Measurements from ENCODE around the gene AP5S1. TPM values are rescaled to one million over a fixed set of nuclear protein-coding genes. Genes with fewer than 3 reads are reported as not detected.
"Not testable (repeated sequence)": the region's sequence is repeated elsewhere in the genome, so short reads cannot be mapped to it uniquely, and the experiment has no call there.

AP5S1 gene
- total RNA-seq, 1 experiment from 2014 or later: 40.2 TPM

DNA sequence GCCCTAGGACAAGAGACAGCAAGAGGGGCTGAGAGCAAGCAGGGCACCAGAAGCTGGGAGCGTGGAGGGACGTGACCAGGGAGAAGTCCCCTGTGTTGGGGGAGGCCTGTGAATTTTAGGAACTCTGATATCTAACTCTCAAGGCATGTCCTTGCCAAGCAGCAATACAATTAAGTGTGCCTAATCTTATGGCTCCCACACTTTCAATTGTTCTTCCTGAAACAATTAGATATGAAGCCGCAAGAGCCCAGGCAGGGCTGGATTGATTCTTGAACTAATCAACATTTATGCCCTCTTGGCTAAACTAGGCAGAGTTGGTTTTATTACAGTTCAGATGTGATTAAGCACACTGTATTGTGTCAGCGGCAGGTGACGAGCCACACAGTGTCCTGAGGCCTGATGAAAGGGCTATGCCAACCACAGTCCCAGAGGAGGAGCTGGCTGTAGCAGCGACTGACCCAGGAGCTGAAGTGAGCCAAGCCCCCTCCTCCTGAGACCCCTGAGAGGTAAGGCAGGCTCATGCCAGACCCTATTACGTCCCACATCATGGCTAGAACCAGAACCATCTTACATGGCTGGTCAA, 22.1 kb downstream of the AP5S1 start:
- DNase-seq (ENCODE audit: low spot score): no peak

DNA sequence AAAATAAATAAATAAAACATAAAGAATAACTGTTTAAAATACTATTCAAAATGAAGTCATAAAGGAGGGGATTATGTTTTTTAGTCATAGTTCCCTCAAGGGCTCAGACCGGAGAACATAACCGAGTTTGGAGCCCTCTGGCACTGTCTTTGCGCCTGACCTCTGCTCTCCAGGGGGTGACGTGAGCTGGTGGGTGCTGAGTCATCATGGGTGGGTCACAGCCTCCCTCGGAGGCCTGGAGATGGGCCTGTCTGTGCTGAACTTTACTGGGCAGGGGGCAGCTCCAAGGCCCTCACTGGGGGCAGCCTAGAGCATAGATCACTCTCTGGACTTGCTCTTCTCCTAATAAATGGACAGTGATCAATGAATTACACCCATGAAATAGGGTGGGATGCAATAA, 23.1 kb downstream of the AP5S1 start:
- DNase-seq (ENCODE audit: low spot score): no peak

DNA sequence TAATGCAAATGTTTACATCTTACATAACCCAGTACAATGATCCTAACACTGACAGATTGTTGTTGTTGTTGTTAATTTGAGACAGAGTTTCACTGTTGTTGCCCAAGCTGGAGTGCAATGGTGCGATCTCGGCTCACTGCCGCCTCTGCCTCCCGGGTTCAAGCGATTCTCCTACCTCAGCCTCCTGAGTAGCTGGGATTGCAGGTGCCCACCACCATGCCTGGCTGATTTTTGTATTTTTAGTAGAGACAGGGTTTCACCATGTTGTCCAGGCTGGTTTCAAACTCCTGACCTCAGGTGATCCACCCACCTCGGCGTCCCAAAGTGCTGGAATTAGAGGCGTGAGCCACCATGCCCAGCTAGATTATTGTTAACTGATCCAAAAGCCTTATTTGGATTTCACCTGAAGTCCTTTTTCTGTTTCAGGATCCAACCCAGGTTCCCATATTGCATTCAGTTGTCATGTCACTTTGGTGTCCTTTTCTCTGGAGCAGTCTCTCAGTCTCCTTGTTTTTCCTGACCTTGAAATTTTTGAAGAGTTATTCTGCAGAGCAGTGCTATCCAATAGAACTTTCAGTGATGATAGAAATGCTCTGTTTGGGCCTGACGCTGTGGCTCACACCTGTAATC, 23.8 kb downstream of the AP5S1 start:
- DNase-seq (ENCODE audit: low spot score): not testable (repeated sequence)

DNA sequence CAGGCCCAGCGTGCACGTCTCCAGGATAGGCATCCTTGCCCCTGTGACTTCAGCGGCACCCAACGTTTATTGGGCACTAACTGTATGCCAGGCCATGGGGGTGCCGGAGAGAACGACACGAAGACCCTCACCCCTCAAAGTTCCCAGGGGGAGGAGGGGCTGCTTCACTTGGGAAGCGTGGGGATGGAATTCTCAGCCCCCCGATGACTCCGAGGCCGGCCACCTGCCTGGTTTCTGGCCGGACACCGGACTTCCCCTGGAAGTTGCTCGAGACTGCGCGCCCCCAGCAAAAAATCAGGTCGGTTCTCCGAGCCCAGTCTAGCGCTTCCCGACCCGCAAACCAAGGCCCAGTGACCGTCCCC, 26.0 kb downstream of the AP5S1 start:
- DNase-seq (ENCODE audit: low spot score): no peak

DNA sequence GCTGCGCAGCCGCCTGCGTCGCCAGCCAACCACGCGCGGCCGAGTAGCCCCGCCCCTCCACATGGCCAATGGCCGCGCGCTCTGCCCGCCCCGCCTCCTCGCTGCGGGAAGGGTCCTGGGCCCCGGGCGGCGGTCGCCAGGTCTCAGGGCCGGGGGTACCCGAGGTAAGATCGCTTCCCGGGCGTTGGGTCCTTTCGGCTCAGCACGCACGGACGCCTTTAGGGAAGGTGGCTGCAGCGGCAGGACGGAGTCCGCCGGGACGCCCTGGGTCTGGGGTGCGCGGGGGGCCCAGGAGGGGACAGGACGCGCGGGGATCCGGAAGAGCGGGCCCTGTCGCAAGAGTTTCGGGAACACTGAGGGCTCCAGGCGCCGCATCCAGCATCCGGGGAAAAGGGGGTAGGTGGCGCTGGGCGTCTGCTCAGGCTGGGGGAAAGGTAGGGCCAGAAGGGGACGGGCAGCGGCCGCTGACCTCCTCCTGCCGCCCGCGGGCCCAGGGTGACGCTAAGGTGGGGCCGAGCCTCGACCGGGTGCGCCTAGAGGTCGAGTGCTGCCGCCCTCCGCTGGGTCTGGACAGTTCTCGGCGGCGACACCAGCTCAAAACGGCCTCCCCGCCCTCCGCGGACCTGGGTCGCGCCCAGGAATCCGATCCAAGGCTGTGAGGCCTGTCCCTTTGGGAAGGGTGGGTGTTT, 26.5 kb downstream of the AP5S1 start, which contains the start of gene MAVS:
Gene MAVS, plus strand, starts transcription at position 95 of the 689 bp plus-strand sequence. CDS start 7,791 bp downstream, outside the sequence.
- peak; percentile 85 for DNase-seq (ENCODE audit: low spot score)

DNA sequence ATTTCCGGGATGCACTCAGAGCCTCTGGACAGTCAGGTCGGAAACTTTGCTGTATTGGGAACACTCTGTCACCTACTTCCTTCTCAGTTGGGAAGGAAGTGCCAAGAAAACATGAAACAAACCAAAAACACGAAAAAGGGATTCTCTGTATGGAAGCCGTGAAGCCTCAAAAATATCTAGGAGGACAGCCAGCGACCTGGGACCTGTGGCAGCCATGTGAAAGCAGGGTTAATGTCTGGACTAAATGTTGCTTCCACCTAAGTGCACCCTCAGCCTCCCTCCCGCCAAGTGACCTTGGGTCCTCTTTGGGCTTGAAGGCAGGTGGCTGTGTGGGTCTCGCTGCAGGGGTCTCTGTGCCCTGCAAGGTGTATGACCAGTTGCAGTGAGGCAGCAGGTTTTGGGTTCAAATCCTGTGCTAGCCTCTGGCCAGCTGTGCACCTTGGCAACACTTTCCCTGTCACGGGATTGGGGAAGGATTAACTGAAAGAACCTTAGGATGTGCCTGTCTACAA, 27.1 kb downstream of the AP5S1 start:
- DNase-seq (ENCODE audit: low spot score): peak; percentile 46

DNA sequence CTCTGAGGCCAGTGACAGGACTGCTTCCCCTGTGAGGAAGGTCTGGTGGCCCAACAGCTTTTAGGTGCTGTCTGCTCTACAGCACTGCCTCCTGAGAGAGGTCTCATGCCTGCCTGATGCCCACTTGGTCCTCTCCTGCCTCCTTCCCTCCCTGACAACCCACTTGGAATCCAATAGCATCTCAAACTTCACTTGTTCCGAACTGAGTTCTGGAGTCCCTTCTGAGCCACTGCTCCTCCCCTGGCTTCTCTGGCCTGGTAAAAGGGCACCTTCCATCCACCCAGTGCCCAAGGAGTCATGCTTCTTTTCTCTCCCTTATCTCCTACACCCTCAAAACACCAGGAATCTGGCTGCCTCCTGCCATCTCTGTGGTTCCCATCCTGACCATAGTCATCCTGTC, 28.2 kb downstream of the AP5S1 start:
- no peak for DNase-seq (ENCODE audit: low spot score)

DNA sequence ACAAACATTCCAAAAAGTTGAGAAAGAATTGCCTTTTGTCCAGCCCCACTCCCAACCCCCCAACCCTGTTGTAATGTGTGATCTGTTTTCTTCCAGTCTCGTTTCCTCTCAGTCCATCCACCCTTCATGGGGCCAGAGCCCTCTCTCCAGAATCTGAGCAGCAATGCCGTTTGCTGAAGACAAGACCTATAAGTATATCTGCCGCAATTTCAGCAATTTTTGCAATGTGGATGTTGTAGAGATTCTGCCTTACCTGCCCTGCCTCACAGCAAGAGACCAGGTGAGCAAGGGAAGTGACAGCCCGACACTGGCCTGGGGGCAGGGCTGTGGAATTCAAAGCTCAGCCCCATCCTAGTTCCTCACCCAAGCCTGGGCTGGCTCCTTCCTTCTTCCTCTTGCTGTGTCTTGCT, 34.1 kb downstream of the AP5S1 start:
- peak; percentile 22 for DNase-seq (ENCODE audit: low spot score)

DNA sequence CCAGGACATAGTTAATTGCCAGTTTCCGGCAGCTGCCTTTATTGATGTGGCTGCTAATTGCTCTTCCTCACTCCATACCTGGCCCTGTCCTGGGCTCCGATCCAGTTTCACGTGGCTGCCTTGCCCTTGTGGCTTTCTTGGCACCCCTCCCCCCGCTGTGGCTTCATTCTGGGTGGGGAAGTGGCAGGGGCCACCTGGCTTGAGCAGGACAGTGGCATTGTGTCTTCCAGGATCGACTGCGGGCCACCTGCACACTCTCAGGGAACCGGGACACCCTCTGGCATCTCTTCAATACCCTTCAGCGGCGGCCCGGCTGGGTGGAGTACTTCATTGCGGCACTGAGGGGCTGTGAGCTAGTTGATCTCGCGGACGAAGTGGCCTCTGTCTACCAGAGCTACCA, 37.1 kb downstream of the AP5S1 start:
- DNase-seq (ENCODE audit: low spot score): no peak

DNA sequence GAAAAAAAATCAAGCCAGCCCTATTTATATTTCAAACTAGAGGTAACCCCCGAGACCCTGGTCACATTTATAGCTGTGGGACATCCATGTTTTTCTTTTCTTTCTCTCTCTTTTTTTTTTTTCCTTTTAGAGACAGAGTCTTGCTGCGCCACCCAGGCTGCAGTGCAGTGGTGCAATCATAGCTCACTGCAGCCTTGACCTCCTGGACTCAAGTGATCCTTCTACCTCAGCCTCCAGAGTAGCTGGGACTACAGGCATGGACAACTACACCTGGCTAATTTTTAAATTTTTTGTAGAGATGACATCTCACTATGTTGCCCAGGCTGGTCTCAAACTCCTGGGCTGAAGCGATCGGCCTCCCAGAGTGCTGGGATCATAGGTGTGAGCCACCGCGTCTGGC, 38.3 kb downstream of the AP5S1 start:
- no peak for DNase-seq (ENCODE audit: low spot score)

DNA sequence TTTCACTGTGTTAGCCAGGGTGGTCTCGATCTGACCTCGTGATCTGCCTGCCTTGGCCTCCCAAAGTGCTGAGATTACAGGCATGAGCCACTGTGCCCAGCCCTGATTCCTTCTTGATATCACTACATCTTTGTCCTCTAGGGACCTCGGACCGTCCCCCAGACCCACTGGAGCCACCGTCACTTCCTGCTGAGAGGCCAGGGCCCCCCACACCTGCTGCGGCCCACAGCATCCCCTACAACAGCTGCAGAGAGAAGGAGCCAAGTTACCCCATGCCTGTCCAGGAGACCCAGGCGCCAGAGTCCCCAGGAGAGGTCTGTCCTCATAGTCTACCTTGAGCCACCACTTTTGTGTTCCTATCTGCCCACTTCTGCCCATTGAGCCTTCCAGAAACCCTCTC, 40.8 kb downstream of the AP5S1 start:
- no peak for DNase-seq (ENCODE audit: low spot score)

DNA sequence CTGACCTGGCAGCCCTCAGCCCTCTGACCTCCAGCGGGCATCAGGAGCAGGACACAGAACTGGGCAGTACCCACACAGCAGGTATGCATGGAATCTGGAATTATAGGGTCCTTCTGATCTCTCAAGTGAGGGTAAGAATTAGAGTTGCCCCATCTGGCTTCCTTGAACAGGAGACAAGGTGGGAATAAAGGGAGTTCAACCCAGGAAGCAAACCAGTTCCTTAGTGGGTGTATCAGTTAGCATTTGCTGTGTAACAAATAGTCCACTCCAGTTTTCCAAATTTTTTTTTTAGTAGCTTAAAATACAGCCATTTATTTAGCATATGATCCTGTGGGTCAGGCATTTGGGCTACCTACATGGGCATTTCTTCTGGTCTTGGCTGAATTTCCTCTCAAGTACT, 42.0 kb downstream of the AP5S1 start:
- DNase-seq (ENCODE audit: low spot score): no peak

DNA sequence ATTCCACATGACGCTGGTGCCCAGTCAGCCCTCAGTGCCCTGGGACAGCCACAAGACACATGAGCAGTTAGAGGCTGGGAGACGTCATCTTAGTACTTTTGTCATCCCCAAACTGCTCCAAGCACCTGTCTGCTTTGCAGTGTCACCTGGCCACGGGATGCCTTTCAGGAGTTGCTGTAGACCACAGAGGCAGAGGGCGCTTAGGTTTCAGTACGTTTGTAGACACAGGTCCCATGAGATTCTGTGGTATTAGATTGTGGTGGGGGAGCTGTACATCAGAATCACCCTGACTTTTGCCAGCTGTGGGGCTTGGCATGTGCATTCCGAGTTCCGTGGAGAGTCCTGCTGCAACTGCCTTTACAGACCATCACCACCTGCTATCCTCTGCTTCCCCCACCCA, 43.0 kb downstream of the AP5S1 start:
- no peak for DNase-seq (ENCODE audit: low spot score)

DNA sequence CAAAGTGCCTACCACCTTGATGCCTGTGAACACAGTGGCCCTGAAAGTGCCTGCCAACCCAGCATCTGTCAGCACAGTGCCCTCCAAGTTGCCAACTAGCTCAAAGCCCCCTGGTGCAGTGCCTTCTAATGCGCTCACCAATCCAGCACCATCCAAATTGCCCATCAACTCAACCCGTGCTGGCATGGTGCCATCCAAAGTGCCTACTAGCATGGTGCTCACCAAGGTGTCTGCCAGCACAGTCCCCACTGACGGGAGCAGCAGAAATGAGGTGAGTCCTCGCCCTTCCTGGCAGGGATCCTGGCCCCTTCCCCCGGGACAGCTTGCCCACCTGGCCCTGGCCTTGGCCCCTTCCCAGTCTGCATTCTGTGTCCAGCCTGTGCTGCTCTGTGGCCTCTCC, 44.2 kb downstream of the AP5S1 start:
- DNase-seq (ENCODE audit: low spot score): no peak

DNA sequence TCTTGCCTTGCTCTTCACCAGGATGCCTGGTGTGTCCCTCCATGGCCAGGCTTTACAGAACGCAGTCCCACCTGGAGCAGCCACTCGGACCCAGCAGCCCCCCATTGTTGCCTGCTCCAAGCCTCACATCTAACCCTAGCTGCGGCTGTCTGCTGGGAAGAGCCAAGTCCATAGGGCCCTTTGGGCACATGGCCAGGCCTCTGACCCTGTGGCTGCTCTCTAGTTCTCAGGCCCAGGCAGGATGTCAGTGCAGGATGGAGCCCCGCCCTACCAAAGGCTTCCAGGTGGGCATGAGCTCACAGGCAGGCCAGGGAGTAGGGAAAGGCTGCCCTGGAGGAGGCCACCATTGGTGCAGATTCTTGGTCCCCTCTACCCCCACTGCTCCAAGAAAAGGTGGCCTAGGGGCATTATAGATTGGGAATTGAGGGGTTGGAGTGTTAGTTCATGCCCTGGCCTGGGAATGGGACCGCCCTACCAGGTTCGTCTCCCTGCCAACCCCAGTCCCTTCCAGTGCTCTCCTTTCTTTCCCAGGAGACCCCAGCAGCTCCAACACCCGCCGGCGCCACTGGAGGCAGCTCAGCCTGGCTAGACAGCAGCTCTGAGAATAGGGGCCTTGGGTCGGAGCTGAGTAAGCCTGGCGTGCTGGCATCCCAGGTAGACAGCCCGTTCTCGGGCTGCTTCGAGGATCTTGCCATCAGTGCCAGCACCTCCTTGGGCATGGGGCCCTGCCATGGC, 45.0 kb downstream of the AP5S1 start:
- DNase-seq (ENCODE audit: low spot score): no peak

DNA sequence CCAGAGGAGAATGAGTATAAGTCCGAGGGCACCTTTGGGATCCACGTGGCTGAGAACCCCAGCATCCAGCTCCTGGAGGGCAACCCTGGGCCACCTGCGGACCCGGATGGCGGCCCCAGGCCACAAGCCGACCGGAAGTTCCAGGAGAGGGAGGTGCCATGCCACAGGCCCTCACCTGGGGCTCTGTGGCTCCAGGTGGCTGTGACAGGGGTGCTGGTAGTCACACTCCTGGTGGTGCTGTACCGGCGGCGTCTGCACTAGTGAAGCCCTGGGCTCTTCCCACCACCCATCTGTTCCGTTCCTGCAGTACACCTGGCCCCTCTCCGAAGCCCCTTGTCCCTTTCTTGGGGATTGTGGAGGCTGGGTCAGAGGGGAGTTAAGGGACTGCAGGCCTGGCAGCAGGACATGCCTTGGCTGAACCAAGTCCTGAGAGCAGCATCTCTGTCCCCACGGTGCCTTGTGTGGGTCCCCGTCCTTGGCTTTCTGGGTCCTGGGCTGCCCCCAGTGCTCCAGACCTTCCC, 45.6 kb downstream of the AP5S1 start:
- DNase-seq (ENCODE audit: low spot score): no peak

DNA sequence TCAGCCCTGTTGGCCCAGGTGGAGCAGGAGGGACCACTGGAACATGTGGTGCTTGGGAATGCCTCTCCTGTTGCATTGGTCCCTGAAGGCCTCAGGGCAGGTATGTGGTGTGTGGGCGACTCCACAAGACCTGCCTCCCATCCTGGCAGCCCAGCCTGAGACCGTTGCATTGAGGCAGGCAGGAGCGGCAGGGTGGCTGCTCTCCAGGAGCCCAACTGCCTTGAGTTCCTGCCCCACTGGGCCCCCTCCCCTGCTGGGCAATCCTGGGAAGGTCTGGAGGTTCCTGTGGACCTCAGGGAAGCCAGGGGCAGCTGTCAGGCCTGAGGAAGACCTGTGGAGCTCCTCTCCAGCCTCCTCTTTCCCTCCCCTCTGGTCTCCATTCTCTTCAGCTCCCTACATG, 46.1 kb downstream of the AP5S1 start:
- DNase-seq (ENCODE audit: low spot score): no peak

DNA sequence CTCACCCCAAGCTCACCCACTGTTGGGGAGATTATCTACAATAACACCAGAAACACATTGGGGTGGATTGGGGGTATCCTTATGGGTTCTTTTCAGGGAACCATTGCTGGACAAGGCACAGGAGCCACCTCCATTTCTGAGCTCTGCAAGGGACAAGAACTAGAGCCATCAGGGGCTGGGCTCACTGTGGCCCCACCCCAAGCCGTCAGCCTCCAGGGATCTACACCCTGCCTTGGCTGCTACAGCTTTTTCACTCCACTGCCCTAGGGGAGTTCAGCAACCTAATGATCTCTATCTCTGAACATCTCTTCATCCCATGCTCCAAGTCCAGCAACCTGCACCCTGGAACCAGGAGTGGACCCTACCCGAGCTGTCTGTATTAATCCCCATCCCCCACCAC, 47.5 kb downstream of the AP5S1 start:
- DNase-seq (ENCODE audit: low spot score): no peak

DNA sequence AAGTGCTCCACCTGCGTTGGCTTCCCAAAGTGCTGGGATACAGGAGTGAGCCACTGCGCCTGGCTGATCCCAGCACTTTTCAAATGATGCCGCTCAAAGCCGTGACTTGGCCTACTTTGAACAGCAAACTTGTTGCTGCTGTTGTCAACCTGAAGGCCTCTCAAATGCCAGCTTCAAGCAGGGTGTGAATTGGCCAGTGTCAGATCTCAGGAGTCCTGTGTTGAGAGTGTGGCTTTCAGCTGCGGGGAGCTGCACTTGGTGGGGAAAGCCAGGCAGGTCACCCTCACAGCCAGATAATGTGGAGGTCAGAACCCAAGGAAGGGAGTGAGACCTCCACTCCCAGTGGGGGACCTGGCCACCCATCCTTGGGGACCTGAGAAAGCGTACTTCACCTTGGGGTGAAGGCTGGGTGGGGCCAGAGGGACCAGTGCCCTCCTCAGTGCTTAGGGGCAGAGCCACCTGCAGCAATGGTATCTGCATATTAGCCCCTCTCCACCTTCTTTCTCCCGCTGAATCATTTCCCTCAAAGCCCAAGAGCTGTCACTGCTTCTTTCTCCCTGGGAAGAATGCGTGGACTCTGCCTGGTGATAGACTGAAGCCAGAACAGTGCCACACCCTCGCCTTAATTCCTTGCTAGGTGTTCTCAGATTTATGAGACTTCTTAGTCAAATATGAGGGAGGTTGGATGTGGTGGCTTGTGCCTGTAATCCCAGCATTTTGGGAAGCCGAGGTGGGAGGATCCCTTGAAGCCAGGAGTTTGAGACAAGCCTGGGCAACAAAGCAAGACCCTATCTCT, 49.7 kb downstream of the AP5S1 start:
- DNase-seq (ENCODE audit: low spot score): no peak

DNA sequence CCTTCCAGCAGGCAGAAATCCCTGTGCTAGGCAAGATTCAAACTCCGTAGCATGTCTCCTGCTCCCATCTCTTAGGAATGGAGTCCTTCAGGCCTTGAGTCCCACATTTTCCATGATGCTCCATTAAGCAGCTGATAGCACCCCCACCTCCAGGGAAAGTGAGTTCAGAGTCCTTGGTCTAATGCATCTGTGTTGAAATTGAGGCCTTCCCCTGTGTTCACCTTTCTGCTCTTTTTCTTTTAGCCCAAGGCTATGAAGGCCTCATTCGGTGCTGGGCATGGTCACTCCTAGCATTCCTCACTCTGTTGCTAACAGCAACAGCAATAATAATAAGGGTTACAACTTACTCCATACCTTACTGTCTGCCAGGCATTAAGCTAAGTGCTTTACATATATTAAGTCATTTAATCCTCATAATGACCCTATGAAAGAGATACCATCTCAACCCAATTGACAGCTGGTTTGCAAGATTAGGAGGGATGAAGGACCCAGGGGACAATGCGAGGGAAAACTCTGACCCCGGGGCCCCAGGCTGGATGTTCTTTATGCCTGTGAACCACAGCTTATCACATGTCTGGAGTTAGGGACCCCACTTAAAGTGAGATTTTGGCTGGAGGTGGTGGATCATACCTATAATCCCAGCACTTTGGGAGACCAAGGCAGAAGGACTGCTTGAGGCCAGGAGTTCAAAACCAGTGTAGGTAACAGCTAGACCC, 51.4 kb downstream of the AP5S1 start:
- DNase-seq (ENCODE audit: low spot score): no peak

DNA sequence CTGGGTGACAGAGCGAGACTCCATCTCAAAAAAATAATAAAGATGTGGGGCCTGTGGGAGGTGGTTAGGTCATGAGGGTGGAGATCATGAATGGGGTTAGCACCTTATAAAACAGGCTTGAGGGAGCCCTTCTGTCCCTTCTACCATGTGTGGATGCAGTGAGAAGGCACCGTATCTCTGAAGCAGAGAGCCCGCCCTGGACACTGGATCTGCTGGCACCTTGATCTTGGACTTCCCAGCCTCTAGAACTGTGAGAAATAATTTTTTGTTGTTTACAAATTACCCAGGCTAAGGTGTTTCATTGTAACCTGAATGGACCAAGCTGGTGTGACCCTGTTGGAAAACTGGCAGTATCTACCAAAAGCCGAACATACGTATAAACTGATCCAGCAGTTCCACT, 53.2 kb downstream of the AP5S1 start:
- DNase-seq (ENCODE audit: low spot score): no peak

Data from HT-29 (cell line).